ENCODE results near the gene TEKTIP1. TPM values are rescaled to one million over a fixed set of nuclear protein-coding genes. Genes with fewer than 3 reads are reported as not detected.

Gene TEKTIP1
- total and polyA plus RNA-seq, 2 donors (not counting 1 experiment from before 2014, with no cell fraction given), result 6.3 to 17.3 TPM

DNA sequence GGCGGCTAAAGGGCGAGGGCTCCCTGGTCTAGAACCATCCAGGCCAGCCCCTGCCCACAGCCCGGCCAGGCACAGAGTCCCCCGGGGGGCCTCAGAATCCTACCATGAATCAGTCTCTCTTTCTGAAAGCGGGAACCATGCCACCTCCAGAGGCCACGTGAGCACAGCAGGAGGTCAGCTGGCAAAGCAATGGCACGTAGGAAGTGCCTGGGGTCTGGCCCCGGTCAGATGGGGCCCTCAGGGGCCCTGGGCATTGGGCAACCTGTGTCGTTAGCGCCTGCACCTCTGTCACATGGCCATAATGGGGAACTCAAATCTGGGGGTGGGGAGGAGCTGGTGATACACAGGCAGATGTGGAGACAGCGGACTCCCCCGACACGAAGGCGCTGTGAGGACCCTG is 9.6 kb downstream of the TEKTIP1 start:
- Mint-ChIP-seq H3K4me3 (no peak overlapping the region), H3K9me3 (ENCODE audit: insufficient read depth) (no peaks in the 10 kb centered on the region), H3K4me1 (peaks cover 25% of the 10 kb centered on the region), H3K27me3 (no peaks in the 10 kb centered on the region), H3K27ac (no peak overlapping the region)
- peaks cover 11 to 13% of the 10 kb centered on the region in 2 donors for H3K4me1 ChIP-seq (ENCODE audit: control insufficient read depth in 2 of 2, insufficient read depth in 2 of 2, low read length in 2 of 2)
- H3K27me3 ChIP-seq (replicated peaks in 1 of 4; ENCODE audit: control extremely low read depth in 1 of 4, control insufficient read depth in 3 of 4, insufficient read depth in 4 of 4, low read length in 3 of 4), result no peaks in the 10 kb centered on the region
- H3K36me3 ChIP-seq (replicated peaks in 1 of 2; ENCODE audit: control extremely low read depth in 1 of 2, control insufficient read depth in 1 of 2, extremely low read depth in 1 of 2, insufficient read depth in 2 of 2, low read length in 1 of 2), result peaks cover 0 to 39% of the 10 kb centered on the region in 2 experiments
- TF ChIP-seq CTCF (IDR thresholded peaks at IDR 0.05) (no peak), EZH2 (IDR thresholded peaks at IDR 0.05; ENCODE audit: borderline replicate concordance, insufficient read depth, low read depth, low read length, poor library complexity, severe bottlenecking) (no peak)
- no peak overlapping the region for H3K27ac ChIP-seq (ENCODE audit: low read length in 2 of 2)
- DNase-seq (no peak), ATAC-seq (ENCODE audit: low read depth) (no peak)
- no peak overlapping the region for H3K4me3 ChIP-seq (ENCODE audit: control extremely low read depth in 1 of 5, extremely low read depth in 1 of 5, insufficient read depth in 1 of 5, low read depth in 2 of 5, low read length in 4 of 5)
- H4K20me1 ChIP-seq (ENCODE audit: control insufficient read depth, insufficient read depth, low read length, poor library complexity, severe bottlenecking), result peaks cover 56% of the 10 kb centered on the region
- intact Hi-C loops (cut with micrococcal nuclease), result no loop called here
- H3K4me2 ChIP-seq (replicated peaks; ENCODE audit: low read depth, low read length, poor library complexity, severe bottlenecking), result no peak overlapping the region
- H2AFZ ChIP-seq (ENCODE audit: insufficient read depth, low read depth, low read length, poor library complexity, severe bottlenecking), result no peak overlapping the region
- ChIA-PET POLR2A (interaction anchor here (0.6 kb wide), 1 partner anchor 15 kb away, joined by 5 read pairs; no protein-coding TSS in a partner anchor), CTCF (interaction anchor here (1.0 to 5.4 kb wide), 2 partner anchors 8 to 69 kb away, joined by 3 to 47 read pairs; partner anchors contain the start of gene MFSD12)
- 89% methylated on average over 14 of the region's 14 CpGs for WGBS (ENCODE audit: insufficient coverage)
- H3K9me3 ChIP-seq (ENCODE audit: control extremely low read depth in 1 of 3, control insufficient read depth in 2 of 3, insufficient read depth in 1 of 3, low read length in 2 of 3), result no peaks in the 10 kb centered on the region
- peaks cover 33% of the 10 kb centered on the region for H3K79me2 ChIP-seq (ENCODE audit: control insufficient read depth, insufficient read depth, low read length)
- H3K9ac ChIP-seq (ENCODE audit: low read length), result no peak overlapping the region

GRCh38 chr19:3549816-3550215 is 10.8 kb downstream of the TEKTIP1 start:
- H3K27me3 Mint-ChIP-seq, result no peaks in the 10 kb centered on the region
- Histone ChIP-seq H3K27me3 (replicated peaks in 1 of 4; ENCODE audit: control extremely low read depth in 1 of 4, control insufficient read depth in 3 of 4, insufficient read depth in 4 of 4, low read length in 3 of 4) (no peaks in the 10 kb centered on the region), H4K20me1 (ENCODE audit: control insufficient read depth, insufficient read depth, low read length, poor library complexity, severe bottlenecking) (peaks cover 49% of the 10 kb centered on the region), H3K4me2 (replicated peaks; ENCODE audit: low read depth, low read length, poor library complexity, severe bottlenecking) (no peak overlapping the region), H3K4me1 (ENCODE audit: control insufficient read depth in 2 of 2, insufficient read depth in 2 of 2, low read length in 2 of 2) (peaks cover 19 to 25% of the 10 kb centered on the region in 2 donors), H2AFZ (ENCODE audit: insufficient read depth, low read depth, low read length, poor library complexity, severe bottlenecking) (no peak overlapping the region), H3K27ac (ENCODE audit: low read length in 2 of 2) (no peak overlapping the region), H3K36me3 (replicated peaks in 1 of 2; ENCODE audit: control extremely low read depth in 1 of 2, control insufficient read depth in 1 of 2, extremely low read depth in 1 of 2, insufficient read depth in 2 of 2, low read length in 1 of 2) (peaks cover 0 to 33% of the 10 kb centered on the region in 2 experiments), H3K4me3 (ENCODE audit: control extremely low read depth in 1 of 5, extremely low read depth in 1 of 5, insufficient read depth in 1 of 5, low read depth in 2 of 5, low read length in 4 of 5) (no peak overlapping the region), H3K79me2 (ENCODE audit: control insufficient read depth, insufficient read depth, low read length) (peaks cover 42% of the 10 kb centered on the region), H3K9ac (ENCODE audit: low read length) (no peak overlapping the region), H3K9me3 (ENCODE audit: control extremely low read depth in 1 of 3, control insufficient read depth in 2 of 3, insufficient read depth in 1 of 3, low read length in 2 of 3) (no peaks in the 10 kb centered on the region)
- no peak for DNase-seq
- WGBS (ENCODE audit: insufficient coverage), result 97% methylated on average over 7 of the region's 10 CpGs
- POLR2A ChIA-PET, result no interaction called here
- TF ChIP-seq EZH2 (IDR thresholded peaks at IDR 0.05; ENCODE audit: borderline replicate concordance, insufficient read depth, low read depth, low read length, poor library complexity, severe bottlenecking), result no peak
- no peak for TF ChIP-seq CTCF (IDR thresholded peaks at IDR 0.05)
- no peak for ATAC-seq (ENCODE audit: low read depth)
- intact Hi-C loops (cut with micrococcal nuclease), result loop anchor here (5.0 kb wide), 1 partner anchor 33 kb away; no protein-coding TSS in a partner anchor
- H3K27ac Mint-ChIP-seq, result peak overlapping the region; percentile 46
- H3K9me3 Mint-ChIP-seq (ENCODE audit: insufficient read depth), result no peaks in the 10 kb centered on the region
- H3K4me1 Mint-ChIP-seq, result peaks cover 33% of the 10 kb centered on the region
- no peak overlapping the region for H3K4me3 Mint-ChIP-seq
- CTCF ChIA-PET, result interaction anchor here (5.4 kb wide), 1 partner anchor 68 kb away, joined by 47 read pairs; no protein-coding TSS in a partner anchor

All from B cell (primary cell).